Osteoblast (primary cell): ENCODE results near the gene IGF2R. TPM values are rescaled to one million over a fixed set of nuclear protein-coding genes. Genes with fewer than 3 reads are reported as not detected.

Experiments used
- DNase-seq: peaks from one replicate; pipeline ENCODE4 v3.0.0; 2011; ENCODE audit warnings: low spot score, mixed read lengths; ENCODE audit not compliant: insufficient read length; ENCODE audit errors: missing footprints
- H2AFZ ChIP-seq: 2 replicates; pipeline ENCODE4 v1.6.0; 2011; ENCODE audit warnings: mild to moderate bottlenecking, low read length
- H3K27ac ChIP-seq: 2 replicates; pipeline ENCODE4 v1.5.1; 2011; ENCODE audit warnings: mild to moderate bottlenecking, low read depth, low read length, moderate library complexity
- H3K27me3 ChIP-seq: 2 replicates; pipeline ENCODE4 v1.6.0; 2012; ENCODE audit warnings: mild to moderate bottlenecking, control low read depth, inconsistent platforms, low read length, moderate library complexity; ENCODE audit not compliant: insufficient read depth
- H3K36me3 ChIP-seq: 2 replicates; pipeline ENCODE4 v1.5.1; 2011; ENCODE audit warnings: mild to moderate bottlenecking, low read length, control low read depth, moderate library complexity; ENCODE audit not compliant: insufficient read depth
- H3K4me1 ChIP-seq: 2 replicates; pipeline ENCODE4 v1.5.1; 2011; ENCODE audit warnings: mild to moderate bottlenecking, low read length, control low read depth, moderate library complexity; ENCODE audit not compliant: insufficient read depth
- H3K4me2 ChIP-seq: 2 replicates; pipeline ENCODE4 v1.6.0; 2011; ENCODE audit warnings: mild to moderate bottlenecking, low read length; ENCODE audit not compliant: insufficient read depth
- H3K4me3 ChIP-seq: fragments of 200-600 bp; sonication (generic); 3 replicates; pipeline ENCODE4 v1.5.1; 2012; ENCODE audit warnings: mild to moderate bottlenecking, low read length, inconsistent platforms; ENCODE audit not compliant: insufficient read depth
- H3K79me2 ChIP-seq: 2 replicates; pipeline ENCODE4 v1.6.0; 2012; ENCODE audit warnings: mild to moderate bottlenecking, low read length, control low read depth, inconsistent platforms; ENCODE audit not compliant: insufficient read depth
- H3K9me3 ChIP-seq: 2 replicates; pipeline ENCODE4 v1.5.1; 2011; ENCODE audit warnings: low read depth, low read length, control low read depth
- H4K20me1 ChIP-seq: 2 replicates; pipeline ENCODE4 v1.6.0; 2012; ENCODE audit warnings: mild to moderate bottlenecking, low read length, control low read depth; ENCODE audit not compliant: insufficient read depth
- CTCF ChIP-seq: IDR thresholded peaks from 2 replicates; pipeline ENCODE4 v1.5.1; 2011; ENCODE audit warnings: mild to moderate bottlenecking, low read depth, low read length, moderate library complexity; ENCODE audit errors: extremely low read depth
- total RNA-seq: library from RNA; depleted of rRNA; stranded (reverse); fragments of >200 nt; gene quantifications from 2 replicates; pipeline ENCODE4 v1.2.3, GENCODE V29; 2012

Gene IGF2R
- total RNA-seq, 1 donor = 174 TPM

DNA sequence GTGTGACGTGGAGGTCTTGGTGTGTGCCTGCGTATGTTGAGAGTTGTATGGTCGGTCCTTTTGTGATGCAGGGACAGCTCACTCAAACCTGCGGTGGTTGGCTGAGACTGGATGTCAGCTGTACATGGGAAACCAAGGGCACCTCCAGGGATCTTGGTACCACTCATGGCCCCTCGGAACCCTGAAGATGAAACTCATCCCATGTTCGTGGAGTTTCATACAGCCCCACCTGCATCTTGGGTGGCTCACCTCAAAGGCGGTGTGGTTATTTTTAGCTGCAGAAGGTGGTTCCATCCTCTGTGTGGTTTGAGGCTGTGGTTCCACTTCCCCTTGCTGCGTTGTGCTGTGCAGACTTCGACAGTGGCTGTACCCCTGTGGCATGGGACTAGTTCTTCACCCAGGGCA is 100.2 kb downstream of the IGF2R start:
- no peak overlapping the region for H3K4me3 ChIP-seq
- peaks cover 5% of the 10 kb centered on the region for H4K20me1 ChIP-seq
- no peak for TF ChIP-seq CTCF
- peaks cover 79% of the 10 kb centered on the region for H3K36me3 ChIP-seq
- DNase-seq = no peak
- no peak overlapping the region for H3K27ac ChIP-seq
- H3K79me2 ChIP-seq = no peaks in the 10 kb centered on the region
- no peaks in the 10 kb centered on the region for H3K27me3 ChIP-seq
- H3K9me3 ChIP-seq = no peaks in the 10 kb centered on the region
- no peaks in the 10 kb centered on the region for H3K4me1 ChIP-seq
- no peak overlapping the region for H2AFZ ChIP-seq
- no peak overlapping the region for H3K4me2 ChIP-seq

DNA sequence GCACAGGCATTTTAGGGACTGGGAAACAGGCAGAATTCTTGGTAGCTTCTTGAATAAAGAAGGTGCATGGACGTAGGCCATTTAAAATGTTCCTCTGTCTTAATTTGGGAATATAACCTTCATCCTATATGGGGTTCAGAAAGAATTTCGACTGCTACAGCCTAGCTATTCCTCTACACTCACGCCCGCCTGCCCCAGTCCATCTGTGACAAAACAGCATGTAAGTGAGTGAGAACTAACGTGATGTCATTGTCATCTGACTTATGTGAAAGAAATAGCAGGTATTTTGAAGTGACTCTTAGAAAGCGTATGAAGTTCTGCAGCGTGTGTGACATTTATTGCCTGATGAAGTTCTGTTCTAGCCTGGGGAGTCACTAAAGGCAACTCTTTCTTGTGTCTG is 100.6 kb downstream of the IGF2R start:
- peaks cover 5% of the 10 kb centered on the region for H4K20me1 ChIP-seq
- H3K27ac ChIP-seq = no peak overlapping the region
- peaks cover 78% of the 10 kb centered on the region for H3K36me3 ChIP-seq
- no peaks in the 10 kb centered on the region for H3K27me3 ChIP-seq
- H3K9me3 ChIP-seq = no peaks in the 10 kb centered on the region
- H3K4me3 ChIP-seq = no peak overlapping the region
- no peak for DNase-seq
- no peaks in the 10 kb centered on the region for H3K4me1 ChIP-seq
- H3K4me2 ChIP-seq = no peak overlapping the region
- TF ChIP-seq CTCF = no peak
- no peak overlapping the region for H2AFZ ChIP-seq
- no peaks in the 10 kb centered on the region for H3K79me2 ChIP-seq

DNA sequence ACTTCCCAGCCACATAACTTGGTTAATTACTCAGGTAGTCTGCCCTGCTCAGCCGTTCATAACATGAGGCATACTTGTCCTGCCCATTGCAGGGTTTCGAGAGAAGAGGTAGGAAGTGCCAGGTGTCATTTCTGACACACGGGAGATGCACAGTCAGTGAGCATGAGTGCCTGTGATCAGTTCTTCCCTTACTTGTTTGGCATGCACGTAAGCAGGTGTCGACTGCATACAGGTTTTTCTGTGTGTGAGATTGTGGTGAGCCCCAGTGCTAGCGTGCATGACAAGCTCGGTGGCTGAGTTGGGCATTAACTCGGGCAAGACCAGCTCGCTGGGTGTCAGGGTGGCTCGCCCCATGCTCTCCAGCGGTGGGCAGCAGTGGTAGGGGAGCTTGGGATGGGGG is 101.5 kb downstream of the IGF2R start:
- Histone ChIP-seq H3K36me3 (peaks cover 71% of the 10 kb centered on the region), H3K79me2 (no peaks in the 10 kb centered on the region), H3K4me3 (no peak overlapping the region), H2AFZ (no peak overlapping the region), H3K27ac (no peak overlapping the region), H4K20me1 (peaks cover 5% of the 10 kb centered on the region), H3K4me2 (no peak overlapping the region), H3K4me1 (no peaks in the 10 kb centered on the region), H3K27me3 (no peaks in the 10 kb centered on the region), H3K9me3 (no peaks in the 10 kb centered on the region)
- no peak for DNase-seq
- no peak for TF ChIP-seq CTCF

- H4K20me1 ChIP-seq = peaks cover 5% of the 10 kb centered on the region
- no peaks in the 10 kb centered on the region for H3K27me3 ChIP-seq
- no peak overlapping the region for H2AFZ ChIP-seq
- no peak overlapping the region for H3K4me2 ChIP-seq
- H3K4me3 ChIP-seq = no peak overlapping the region
- no peak overlapping the region for H3K27ac ChIP-seq
- no peaks in the 10 kb centered on the region for H3K4me1 ChIP-seq
- H3K79me2 ChIP-seq = no peaks in the 10 kb centered on the region
- peaks cover 75% of the 10 kb centered on the region for H3K36me3 ChIP-seq
- no peak for DNase-seq
- H3K9me3 ChIP-seq = no peaks in the 10 kb centered on the region
- TF ChIP-seq CTCF = no peak
Observed at GRCh38 chr6:160070831-160071230, 101.9 kb downstream of the IGF2R start.
